HTR-8/SVneo (cell line): Measurements from ENCODE around the gene TFE3.

Experiments used
- DNase-seq: peaks from one replicate; pipeline ENCODE4 v3.0.0; 2011; ENCODE audit warnings: low spot score, mixed read lengths; ENCODE audit not compliant: insufficient read length
- FAIRE-seq: peaks from 2 replicates; lab custom pipeline; 2011; peaks lifted over from hg19 to GRCh38; lab: Jason Lieb, UNC

The TFE3 gene, protein sequence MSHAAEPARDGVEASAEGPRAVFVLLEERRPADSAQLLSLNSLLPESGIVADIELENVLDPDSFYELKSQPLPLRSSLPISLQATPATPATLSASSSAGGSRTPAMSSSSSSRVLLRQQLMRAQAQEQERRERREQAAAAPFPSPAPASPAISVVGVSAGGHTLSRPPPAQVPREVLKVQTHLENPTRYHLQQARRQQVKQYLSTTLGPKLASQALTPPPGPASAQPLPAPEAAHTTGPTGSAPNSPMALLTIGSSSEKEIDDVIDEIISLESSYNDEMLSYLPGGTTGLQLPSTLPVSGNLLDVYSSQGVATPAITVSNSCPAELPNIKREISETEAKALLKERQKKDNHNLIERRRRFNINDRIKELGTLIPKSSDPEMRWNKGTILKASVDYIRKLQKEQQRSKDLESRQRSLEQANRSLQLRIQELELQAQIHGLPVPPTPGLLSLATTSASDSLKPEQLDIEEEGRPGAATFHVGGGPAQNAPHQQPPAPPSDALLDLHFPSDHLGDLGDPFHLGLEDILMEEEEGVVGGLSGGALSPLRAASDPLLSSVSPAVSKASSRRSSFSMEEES

DNA sequence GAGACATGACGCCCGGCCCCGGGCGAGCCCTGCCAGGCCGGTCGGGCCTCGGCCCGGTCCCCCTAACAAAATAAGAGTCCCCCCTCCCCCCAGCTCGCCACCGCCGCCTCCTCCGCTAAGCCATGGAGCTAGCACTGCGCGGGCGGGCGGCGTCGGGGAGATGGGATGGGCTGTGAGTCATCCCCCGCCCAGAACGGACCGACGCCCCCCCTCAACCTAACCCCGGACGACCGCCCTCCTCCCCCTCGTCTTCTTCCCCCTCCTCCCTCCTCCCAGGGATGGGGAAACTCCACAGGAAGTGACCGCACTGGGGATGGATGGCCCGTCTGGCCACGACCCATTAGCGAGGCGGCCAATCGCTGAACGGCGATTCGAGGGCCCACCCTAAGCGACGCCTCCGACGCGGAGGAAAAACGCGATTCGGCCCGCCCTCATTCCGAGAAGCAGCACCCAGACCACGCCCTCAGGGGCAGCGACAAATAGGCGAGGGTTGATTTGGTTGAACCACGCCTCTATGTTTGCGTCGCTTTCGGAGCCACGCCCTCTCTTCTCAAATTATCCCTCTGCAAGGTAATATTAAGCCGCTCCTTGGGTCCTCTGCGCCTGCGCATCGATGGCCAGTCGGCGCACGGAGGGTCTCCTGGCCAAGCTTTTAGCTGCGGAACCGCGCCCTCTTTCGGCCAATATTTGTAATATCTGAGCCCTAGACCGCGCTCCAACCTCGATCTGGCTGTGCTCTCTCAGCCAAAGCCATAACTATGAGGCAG, at the start of gene TFE3:
Gene TFE3, minus strand, starts transcription at position 138 of the 767 bp plus-strand sequence. Its CDS starts 131 bp downstream, at position 7.
- peak; percentile 81 for DNase-seq
- peak; percentile 82 for FAIRE-seq

DNA sequence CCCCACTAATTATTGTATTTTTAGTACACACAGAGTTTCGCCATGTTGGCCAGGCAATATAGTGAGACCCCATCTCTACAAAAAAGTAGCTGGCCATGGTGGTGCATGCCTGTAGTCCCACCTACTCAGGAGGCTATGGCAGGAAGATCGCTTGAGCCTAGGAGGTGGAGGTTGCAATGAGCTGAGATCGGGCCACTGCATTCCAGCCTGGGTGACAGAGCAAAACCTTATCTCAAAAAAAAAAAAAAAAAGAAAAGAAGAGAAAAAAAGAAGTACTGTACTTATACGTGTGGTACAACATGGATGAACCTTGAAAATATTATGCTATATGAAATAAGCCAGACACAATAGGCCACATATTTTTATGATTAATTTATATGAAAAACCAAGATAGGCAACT, 46.4 kb upstream of the TFE3 start:
- no peak for FAIRE-seq
- no peak for DNase-seq

DNA sequence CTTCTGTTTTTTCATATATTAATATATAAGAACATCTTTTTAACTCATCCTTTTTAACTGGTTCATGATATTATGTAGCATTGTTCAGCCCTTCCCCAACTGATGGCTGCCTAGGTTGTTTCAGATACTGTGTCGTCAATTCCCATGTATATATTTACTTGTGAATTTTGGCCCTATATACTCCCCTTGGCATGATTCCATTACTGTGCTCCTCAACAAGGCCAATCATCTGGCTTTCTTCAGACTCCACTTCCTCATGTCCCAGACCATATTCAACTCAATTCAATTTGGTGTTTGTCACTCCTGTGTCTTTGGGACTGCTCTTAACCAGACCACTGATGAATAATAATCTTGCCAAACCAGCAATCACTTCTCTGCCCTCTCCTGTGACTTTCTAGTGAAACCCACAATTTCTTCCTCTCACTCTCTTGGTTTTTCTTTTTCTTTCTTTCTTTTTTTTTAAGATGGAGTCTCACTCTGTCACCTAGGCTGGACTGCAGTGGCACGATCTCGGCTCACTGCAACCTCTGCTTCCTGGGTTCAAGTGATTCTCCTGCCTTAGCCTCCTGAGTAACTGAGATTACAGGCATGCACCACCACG, 39.2 kb upstream of the TFE3 start:
- DNase-seq: no peak
- FAIRE-seq: no peak

DNA sequence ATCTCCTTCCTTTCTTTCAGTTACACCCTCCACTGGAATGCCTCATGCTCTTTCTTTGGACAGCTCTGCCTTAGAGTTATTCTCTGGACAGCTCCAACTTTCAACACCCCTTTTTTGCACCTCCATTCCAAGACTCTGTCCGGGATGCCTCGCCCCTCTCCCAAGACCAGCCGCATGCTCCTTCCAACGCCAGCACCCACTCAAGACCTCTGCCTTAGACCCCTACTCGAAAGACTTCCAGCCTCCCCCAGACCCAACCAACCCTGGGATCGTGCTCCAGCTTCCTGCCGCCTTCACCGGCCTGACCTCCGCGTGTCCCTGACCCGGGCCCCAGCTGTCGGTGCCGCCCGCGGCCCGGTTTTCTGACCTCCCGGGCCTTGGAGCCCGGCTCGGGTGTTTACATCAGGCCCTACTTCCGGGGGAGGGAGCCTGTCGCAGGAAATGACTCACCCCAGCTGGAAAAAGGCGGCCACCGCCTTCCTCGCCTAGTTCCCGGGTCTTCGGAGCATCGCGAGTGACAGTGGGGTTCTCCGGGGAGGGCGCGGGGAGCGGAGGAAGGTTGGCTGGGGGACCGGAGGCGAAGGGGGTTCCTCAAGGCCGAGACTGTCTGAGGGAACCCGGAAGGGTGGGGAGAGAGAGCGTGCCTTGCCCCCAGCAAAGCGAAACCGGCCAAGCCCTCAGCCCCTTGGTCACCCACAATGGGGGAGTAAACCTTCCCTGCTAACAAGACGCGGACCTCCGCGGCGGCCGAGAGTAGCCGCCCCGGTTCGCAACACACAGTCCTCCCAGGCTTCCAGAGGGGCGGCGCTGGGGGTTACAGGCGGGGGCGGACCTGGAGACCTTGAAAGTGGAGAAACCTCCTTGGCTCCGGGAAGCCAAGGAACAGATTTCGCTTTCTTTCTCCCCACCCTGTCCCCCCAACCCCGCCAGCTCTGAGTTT, 36.6 kb upstream of the TFE3 start, which contains the start of gene WDR45:
Gene WDR45, minus strand, starts transcription at position 399 of the 940 bp plus-strand sequence. CDS start 1,792 bp downstream, outside the sequence.
- DNase-seq: peak; percentile 64
- no peak for FAIRE-seq

DNA sequence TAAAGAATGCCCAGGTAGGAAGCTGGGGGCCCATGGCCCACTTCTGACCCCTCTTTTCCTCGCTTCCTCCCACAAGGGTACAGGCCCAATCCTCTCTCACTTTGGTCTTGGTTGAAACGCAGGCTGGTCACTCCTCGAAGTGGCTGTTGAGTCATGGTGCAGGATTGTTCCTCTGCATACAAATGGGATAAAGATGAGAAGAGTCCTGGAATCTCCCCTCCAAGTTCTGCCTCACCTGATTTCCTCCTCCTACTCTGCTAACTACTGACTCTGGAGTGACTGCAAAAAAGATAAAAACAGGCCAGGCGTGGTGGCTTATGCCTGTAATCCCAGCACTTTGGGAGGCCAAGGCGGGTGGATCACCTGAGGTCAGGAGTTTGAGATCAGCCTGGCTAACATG, 34.8 kb upstream of the TFE3 start:
- no peak for FAIRE-seq
- no peak for DNase-seq

DNA sequence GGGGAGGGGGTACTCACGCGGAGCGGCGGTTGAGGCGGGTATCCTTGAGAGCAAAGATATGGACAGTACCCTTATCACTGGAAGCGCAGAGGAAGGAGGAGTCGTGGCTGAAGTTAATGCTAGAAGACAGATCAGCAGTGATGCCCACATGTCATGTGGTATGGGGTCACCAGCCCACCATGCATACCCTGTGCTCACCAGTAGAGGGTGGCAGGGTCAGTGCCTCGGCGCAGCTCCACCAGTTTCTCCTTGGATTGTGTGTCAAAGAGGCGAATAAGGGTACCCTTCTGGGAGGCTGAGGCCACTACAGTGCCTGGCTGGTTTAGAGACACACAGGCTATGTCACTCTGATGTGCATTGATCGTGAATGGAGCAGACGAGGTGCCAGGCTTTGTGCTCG, 32.2 kb upstream of the TFE3 start:
- DNase-seq: no peak
- no peak for FAIRE-seq

DNA sequence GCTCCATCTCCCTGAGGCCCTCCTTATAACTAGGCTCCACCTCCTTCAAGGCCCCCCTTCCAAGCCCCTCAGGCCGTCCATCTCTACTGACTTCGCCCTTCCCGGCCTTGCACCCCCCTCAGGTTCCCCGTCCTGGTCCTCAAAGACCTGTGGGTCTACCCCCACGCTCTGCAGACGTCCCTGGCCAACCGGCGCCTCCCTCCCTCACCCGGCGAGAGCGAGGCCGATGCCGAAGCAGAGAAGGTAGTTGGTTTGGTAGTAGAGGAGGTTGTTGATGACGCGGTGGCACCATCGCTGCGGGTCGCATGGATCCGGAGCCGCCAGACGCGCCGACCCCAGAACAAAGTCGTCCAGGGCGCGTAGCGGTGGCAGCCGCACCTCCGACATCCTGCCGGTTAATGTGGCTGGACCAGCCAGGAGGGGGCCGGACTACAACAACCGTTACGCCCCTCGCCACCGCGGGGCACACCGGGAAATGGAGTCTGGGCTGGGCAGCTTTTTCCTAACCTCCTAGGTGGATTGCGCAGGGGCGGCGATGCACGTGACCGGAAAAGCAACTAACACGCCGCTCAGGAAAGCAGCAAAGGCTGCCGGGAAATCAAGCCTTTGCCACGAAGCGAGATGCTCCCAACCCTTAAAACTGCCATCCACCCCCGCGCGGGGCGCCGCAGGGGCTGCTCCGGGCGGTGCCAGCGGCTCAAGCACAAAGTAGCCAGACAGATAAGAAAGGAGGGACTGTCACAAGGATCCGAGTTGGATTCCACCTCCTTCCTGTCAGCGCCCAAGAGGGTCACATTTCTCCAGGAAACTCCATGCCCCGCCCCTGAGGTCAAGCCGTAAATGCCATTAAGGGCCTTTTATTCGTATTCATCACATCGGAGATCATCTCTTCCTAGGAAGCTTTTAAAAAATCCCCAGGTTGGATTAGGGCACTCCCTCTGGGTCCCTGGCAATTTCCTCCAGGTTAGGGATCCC, 30.7 kb upstream of the TFE3 start, which contains the start of gene PRAF2:
Gene PRAF2, minus strand, starts transcription at position 402 of the 975 bp plus-strand sequence. Its CDS starts 15 bp downstream, at position 387.
- DNase-seq (peak; percentile 80), FAIRE-seq (peak; percentile 38)

DNA sequence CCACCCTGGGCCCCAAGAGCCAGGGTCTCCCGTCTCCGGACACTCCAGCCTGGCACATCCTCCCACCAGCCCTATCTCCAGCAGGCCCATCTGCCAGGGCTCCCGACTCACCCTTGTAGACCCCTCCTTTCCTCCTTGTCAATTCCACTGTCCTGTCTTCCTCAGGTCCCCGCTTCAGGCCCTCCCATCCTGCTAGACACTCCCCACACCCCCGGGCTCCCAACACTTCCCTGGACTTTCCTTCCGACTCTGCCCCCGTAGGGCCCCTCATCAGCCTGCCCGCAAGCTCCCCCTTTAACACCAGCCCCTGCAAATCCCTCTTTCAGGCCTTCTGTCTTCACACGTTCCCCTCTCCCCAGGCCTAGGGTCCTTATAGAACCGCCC, 29.5 kb upstream of the TFE3 start:
- FAIRE-seq: no peak
- no peak for DNase-seq

DNA sequence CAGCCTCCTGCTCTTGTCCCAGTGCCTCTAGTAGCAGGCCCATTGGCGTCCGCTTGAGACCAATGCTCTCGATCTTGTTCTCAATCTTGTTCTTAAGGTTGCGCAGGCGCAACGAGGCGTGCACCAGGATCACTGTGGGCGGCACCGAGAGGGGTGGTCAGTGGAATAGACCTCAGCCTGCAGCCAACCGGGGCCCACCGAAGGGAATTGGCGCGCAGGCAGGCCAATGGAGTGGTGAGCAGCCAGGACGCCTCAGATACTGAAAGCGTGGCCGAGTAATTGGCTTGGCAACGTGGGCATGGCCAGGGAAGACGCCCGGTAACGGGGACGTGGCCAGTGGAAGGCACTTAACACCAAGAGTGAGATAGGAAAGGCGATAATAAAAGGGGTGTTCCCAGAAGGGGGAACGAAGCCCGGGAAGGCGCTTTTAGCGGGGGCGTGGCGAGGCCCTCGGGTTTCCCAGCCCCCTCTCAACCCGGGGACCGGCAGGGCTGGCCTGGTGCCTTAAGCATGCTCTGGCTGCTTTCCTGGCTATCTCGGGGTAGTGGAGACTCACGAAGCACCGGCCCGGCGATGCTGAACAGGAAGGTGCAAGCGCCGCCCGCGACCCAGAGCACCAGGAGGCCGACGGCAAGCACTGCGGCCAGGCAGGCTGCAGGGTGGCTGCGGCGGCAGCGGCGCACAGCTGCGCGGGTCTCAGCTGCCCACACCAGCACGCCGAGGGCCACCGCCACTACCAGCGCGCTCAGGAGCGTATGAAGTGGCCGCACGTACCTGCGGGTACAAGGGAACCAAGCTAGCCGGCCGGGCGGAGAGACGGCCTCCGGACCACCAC, 28.9 kb upstream of the TFE3 start:
- DNase-seq: no peak
- FAIRE-seq: no peak

DNA sequence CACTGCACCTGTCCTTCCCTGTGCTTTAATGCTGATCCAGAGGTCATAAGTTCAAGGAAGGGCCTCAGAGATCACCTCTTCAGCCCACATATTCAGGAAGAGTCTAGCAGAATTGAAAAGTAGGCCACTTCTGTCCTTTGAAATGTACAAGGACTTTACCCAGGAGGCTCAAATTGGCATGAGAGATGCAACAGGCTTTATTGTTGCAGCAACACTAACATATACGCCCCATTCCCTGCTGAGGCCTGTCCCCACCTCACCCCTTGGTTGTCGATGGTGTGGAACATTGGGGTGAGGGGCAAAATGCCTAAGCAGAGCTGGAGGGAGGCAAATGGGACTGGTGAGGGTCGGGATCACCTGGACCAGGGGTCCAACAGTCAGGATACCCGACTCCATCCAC, 27.8 kb upstream of the TFE3 start:
- DNase-seq (no peak), FAIRE-seq (no peak)

DNA sequence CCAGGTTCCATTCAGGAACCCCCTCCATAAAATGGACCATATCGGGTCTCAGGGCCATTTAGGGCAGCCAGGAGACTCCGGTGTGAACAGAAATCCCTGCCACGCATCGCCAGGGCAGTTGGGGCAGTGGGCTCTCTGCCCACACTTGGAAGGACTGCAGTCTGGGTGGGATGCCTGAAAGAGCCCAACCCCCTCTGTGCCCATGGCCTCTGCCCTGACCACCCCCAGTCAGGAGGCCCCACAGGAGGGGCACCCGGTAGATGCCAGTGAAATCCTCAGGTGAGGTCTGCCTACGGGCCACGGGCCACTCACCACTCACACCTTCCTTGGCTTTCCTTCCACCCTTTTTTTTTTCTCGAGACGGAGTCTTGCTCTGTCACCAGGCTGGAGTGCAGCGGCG, 25.9 kb upstream of the TFE3 start:
- DNase-seq (no peak), FAIRE-seq (no peak)

DNA sequence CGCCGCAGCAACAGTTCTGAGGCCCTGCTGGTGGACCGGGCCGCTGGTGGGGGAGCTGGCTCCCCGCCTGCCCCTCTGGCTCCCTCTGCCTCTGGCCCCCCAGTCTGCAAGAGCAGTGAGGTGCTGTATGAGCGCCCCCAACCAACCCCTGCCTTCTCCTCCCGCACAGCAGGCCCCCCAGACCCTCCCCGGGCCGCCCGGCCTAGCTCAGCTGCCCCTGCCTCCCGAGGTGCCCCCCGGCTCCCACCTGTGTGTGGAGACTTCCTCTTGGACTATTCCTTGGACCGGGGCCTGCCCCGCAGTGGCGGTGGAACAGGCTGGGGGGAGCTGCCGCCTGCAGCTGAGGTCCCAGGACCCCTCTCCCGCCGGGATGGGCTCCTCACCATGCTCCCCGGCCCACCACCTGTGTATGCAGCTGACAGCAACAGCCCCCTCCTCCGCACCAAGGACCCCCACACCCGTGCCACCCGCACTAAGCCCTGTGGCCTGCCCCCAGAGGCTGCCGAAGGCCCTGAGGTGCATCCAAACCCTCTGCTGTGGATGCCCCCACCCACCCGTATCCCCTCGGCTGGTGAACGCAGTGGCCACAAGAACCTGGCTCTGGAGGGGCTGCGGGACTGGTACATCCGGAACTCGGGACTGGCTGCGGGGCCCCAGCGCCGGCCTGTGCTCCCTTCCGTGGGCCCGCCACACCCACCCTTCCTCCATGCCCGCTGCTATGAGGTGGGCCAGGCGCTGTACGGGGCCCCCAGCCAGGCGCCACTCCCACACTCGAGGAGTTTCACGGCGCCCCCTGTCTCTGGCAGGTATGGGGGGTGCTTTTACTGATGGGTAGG, 24.3 kb upstream of the TFE3 start:
- no peak for FAIRE-seq
- DNase-seq: no peak

DNA sequence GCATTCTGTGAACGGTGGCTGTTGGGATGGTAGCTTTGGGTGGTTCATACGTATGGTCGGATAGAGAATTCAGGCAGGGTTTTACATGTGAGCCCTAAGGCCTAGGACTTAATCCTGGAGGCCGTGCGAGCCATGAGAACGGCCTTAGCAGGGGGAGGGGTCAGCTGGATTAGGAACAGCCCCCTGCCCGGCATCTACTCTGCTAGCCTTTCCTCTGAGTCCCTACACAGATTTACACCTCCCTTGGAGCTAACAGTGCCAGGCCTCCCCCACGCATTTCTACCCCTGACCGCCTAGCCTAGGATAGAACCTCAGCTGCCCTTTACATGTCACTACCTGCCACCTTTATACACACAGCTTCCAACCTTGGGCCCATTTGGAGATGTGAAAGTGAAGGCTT, 23.5 kb upstream of the TFE3 start:
- DNase-seq: no peak
- FAIRE-seq: no peak

DNA sequence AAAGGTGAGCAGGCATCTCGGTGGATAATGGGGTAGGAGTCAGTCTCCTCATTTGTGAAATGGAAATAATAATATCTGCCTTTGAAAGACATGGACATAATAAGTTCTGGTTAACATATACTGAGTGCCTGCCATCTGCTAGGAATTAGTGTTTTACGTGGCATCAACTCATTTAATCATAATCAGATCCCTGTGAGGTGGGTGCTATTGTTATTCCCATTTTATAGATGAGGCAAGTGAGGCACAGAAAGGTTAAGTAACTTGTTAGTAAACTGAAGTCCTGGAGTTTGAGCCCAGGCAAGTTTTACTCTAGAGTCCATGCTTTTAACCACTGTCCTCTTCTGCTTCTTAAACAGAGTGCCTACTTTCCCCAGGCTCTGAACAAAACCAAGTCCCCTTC, 23.1 kb upstream of the TFE3 start:
- DNase-seq: no peak
- FAIRE-seq: no peak

DNA sequence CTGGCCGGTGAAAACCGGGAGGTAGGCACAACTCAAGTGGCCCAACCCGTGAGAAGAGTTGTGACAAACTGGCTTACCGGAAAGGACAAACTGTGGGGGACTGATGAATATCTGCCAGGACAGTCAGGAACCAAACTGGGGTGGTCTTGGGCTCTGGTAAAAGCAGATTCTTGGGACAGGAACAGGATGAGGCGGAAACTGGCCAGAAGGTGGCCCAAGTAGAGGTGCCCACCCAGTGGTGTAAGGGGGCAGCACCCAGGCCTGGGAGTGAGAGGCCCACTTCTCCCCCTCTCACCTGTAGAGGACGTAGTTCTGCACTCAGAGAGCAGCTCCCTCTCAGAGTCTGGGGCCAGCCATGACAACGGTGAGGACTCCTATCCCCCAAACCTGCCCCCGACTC, 21.6 kb upstream of the TFE3 start:
- FAIRE-seq (no peak), DNase-seq (no peak)

DNA sequence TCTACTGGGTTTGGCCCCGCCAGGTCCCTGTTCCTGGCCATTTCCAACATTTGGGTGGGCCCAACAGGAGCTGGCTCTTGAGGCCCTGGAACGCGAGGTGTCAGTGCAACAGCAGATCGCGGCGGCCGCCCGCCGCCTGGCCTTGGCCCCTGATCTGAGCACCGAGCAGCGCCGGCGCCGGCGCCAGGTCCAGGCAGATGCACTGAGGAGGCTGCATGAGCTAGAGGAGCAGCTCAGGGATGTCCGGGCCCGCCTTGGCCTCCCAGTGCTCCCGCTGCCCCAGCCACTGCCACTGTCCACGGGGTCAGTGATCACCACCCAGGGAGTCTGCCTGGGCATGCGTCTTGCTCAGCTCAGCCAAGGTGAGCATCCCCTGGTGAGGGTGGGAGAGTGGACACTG, 21.1 kb upstream of the TFE3 start:
- DNase-seq: no peak
- FAIRE-seq: no peak

DNA sequence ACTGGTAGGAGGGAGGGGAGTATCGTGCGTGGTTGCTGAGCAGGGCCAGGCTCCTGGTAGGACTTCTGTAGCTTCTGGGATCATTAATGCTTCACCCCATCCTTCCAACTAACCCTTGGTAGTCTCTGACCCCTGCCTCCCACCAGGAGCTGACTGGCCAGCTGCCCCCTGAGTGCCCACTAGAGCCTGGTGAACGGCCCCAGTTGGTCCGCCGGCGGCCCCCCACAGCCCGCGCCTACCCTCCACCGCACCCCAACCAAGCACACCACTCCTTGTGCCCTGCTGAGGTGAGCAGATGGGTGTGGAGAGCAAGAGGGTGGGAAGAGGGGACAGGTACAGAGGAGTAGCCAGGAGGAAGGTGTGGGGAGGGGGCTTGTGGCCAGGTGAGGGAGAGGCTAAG, 20.6 kb upstream of the TFE3 start:
- FAIRE-seq (no peak), DNase-seq (no peak)
